ENCODE data around the gene NFE2L3. TPM values are rescaled to one million over a fixed set of nuclear protein-coding genes. Genes with fewer than 3 reads are reported as not detected.
A peak's percentile ranks its signal among the peaks of the same experiment; 100 is the strongest.

NFE2L3 gene
- total RNA-seq, 1 donor from 2014 or later, result 50.4 TPM

DNA sequence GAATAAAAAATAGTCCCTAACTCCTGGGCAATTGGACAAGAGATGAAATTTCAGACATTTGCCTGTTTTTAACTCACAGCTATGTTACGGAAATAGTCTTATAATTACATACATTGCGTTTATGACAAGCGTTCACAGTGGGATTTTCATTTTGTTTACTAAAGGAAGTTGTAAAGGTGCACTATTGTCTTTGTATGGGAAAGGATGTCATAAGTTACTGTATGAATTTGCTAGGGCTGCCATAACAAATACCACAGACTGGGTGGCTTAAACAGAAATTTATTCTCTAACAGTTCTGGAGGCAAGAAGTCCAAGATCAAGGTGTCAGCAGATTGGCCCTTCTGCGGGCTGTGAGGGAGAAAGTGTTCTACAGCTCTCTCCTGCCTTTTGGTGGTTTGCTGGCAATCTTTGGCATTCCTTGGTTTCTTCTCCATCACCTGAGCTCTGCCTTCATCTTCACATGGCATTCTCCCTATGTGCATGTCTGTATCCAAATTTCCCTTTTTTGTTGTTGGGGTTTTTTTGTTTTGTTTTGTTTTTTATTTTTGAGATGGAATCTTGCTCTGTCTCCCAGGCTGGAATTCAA lies 5.6 kb downstream of the NFE2L3 start:
- no peaks in the 10 kb centered on the region for H3K9me3 Mint-ChIP-seq (ENCODE audit: unreplicated experiment)
- TF ChIP-seq, protein P1, sequence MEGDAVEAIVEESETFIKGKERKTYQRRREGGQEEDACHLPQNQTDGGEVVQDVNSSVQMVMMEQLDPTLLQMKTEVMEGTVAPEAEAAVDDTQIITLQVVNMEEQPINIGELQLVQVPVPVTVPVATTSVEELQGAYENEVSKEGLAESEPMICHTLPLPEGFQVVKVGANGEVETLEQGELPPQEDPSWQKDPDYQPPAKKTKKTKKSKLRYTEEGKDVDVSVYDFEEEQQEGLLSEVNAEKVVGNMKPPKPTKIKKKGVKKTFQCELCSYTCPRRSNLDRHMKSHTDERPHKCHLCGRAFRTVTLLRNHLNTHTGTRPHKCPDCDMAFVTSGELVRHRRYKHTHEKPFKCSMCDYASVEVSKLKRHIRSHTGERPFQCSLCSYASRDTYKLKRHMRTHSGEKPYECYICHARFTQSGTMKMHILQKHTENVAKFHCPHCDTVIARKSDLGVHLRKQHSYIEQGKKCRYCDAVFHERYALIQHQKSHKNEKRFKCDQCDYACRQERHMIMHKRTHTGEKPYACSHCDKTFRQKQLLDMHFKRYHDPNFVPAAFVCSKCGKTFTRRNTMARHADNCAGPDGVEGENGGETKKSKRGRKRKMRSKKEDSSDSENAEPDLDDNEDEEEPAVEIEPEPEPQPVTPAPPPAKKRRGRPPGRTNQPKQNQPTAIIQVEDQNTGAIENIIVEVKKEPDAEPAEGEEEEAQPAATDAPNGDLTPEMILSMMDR (IDR thresholded peaks at IDR 0.05; ENCODE audit: insufficient read depth, low read depth, low read length), result no peak
- no peak for TF ChIP-seq EZH2 (IDR thresholded peaks at IDR 0.05; ENCODE audit: insufficient read depth, low read length)
- Histone ChIP-seq H3K9me3 (ENCODE audit: insufficient read depth, low read depth, low read length) (no peaks in the 10 kb centered on the region), H3K27ac (ENCODE audit: low read depth, low read length) (peak overlapping the region; percentile 90), H3K4me1 (ENCODE audit: insufficient read depth, low read length) (peaks cover 52% of the 10 kb centered on the region), H3K4me2 (ENCODE audit: low read length) (no peak overlapping the region), H3K36me3 (ENCODE audit: insufficient read depth, low read length) (no peaks in the 10 kb centered on the region), H3K4me3 (ENCODE audit: insufficient read depth, low read depth, low read length) (no peak overlapping the region), H3K27me3 (ENCODE audit: insufficient read depth, low read length) (no peaks in the 10 kb centered on the region), H2AFZ (ENCODE audit: low read depth, low read length) (no peak overlapping the region), H4K20me1 (ENCODE audit: insufficient read depth, low read length) (peaks cover 5% of the 10 kb centered on the region), H3K9ac (ENCODE audit: low read length) (no peak overlapping the region), H3K79me2 (ENCODE audit: insufficient read depth, low read length) (peaks cover 43% of the 10 kb centered on the region)
- FAIRE-seq, result no peak
- H3K36me3 Mint-ChIP-seq (ENCODE audit: low read depth, unreplicated experiment), result peaks cover 5% of the 10 kb centered on the region
- peak overlapping the region; percentile 20 for H3K4me3 Mint-ChIP-seq (ENCODE audit: unreplicated experiment)
- H3K27me3 Mint-ChIP-seq (ENCODE audit: low read depth, unreplicated experiment), result no peaks in the 10 kb centered on the region
- peaks cover 71% of the 10 kb centered on the region for H3K4me1 Mint-ChIP-seq (ENCODE audit: low read depth, unreplicated experiment)
- H3K27ac Mint-ChIP-seq (ENCODE audit: unreplicated experiment), result peak overlapping the region; percentile 100
- no peak for DNase-seq (ENCODE audit: low read depth)

DNA sequence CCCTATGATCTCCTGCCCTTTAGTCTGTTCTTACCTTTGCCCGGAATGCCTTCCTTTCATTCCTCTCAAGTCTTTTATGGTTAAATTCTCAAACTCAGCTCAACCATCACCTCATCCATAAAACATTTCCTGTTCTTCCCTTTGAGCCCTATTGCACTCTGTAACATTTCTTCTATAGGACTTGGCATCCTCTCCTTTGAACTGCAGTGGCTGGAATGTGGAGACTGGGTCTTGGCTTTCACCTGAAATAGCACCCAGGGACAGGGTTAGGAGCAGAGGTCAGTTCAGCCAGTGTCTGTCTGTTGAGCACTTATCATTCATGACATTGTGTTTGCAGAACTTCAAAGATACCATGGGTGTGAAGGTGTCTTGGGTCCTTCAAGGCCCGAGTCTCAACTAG lies 7.2 kb downstream of the NFE2L3 start:
- Histone ChIP-seq H3K4me3 (ENCODE audit: insufficient read depth, low read depth, low read length) (no peak overlapping the region), H3K4me1 (ENCODE audit: insufficient read depth, low read length) (peaks cover 40% of the 10 kb centered on the region), H3K4me2 (ENCODE audit: low read length) (peak overlapping the region; percentile 53), H3K79me2 (ENCODE audit: insufficient read depth, low read length) (peaks cover 31% of the 10 kb centered on the region), H3K27me3 (ENCODE audit: insufficient read depth, low read length) (no peaks in the 10 kb centered on the region), H3K27ac (ENCODE audit: low read depth, low read length) (no peak overlapping the region), H2AFZ (ENCODE audit: low read depth, low read length) (no peak overlapping the region), H3K9ac (ENCODE audit: low read length) (no peak overlapping the region), H4K20me1 (ENCODE audit: insufficient read depth, low read length) (peaks cover 5% of the 10 kb centered on the region), H3K9me3 (ENCODE audit: insufficient read depth, low read depth, low read length) (no peaks in the 10 kb centered on the region), H3K36me3 (ENCODE audit: insufficient read depth, low read length) (no peaks in the 10 kb centered on the region)
- H3K27me3 Mint-ChIP-seq (ENCODE audit: low read depth, unreplicated experiment), result no peaks in the 10 kb centered on the region
- H3K4me1 Mint-ChIP-seq (ENCODE audit: low read depth, unreplicated experiment), result peaks cover 62% of the 10 kb centered on the region
- TF ChIP-seq EZH2 (IDR thresholded peaks at IDR 0.05; ENCODE audit: insufficient read depth, low read length), result no peak
- TF ChIP-seq, protein P1 (IDR thresholded peaks at IDR 0.05; ENCODE audit: insufficient read depth, low read depth, low read length), result no peak
- H3K27ac Mint-ChIP-seq (ENCODE audit: unreplicated experiment), result peak overlapping the region; percentile 81
- DNase-seq (ENCODE audit: low read depth) (peak; percentile 32), FAIRE-seq (no peak)
- peak overlapping the region; percentile 9 for H3K4me3 Mint-ChIP-seq (ENCODE audit: unreplicated experiment)
- no peaks in the 10 kb centered on the region for H3K9me3 Mint-ChIP-seq (ENCODE audit: unreplicated experiment)
- peaks cover 5% of the 10 kb centered on the region for H3K36me3 Mint-ChIP-seq (ENCODE audit: low read depth, unreplicated experiment)

DNA sequence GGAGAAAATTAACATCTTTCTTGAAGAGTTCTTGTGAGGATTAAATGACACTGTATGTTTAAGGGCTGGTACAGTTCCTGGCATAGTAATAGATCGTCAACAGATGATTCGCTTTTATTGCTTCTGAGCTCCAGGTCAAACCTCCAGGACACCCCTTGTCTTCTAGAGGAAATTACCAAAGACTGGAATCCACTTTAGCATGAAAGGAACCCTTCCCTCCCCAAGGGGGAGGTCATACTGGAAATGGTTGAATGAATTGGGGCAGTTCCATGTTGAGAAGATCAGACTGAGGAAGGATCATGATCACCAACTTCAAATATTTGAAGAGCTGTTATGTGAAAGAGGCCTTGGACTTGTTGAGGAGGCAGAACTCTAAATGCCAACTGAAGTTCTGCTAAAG lies 8.9 kb downstream of the NFE2L3 start:
- no peaks in the 10 kb centered on the region for H3K9me3 ChIP-seq (ENCODE audit: insufficient read depth, low read depth, low read length)
- FAIRE-seq (no peak), DNase-seq (ENCODE audit: low read depth) (no peak)
- peaks cover 26% of the 10 kb centered on the region for H3K4me1 ChIP-seq (ENCODE audit: insufficient read depth, low read length)
- H3K27me3 Mint-ChIP-seq (ENCODE audit: low read depth, unreplicated experiment), result no peaks in the 10 kb centered on the region
- peaks cover 48% of the 10 kb centered on the region for H3K4me1 Mint-ChIP-seq (ENCODE audit: low read depth, unreplicated experiment)
- H3K9ac ChIP-seq (ENCODE audit: low read length), result no peak overlapping the region
- no peaks in the 10 kb centered on the region for H3K36me3 ChIP-seq (ENCODE audit: insufficient read depth, low read length)
- peaks cover 5% of the 10 kb centered on the region for H3K36me3 Mint-ChIP-seq (ENCODE audit: low read depth, unreplicated experiment)
- H3K4me3 Mint-ChIP-seq (ENCODE audit: unreplicated experiment), result no peak overlapping the region
- TF ChIP-seq, protein P1 (IDR thresholded peaks at IDR 0.05; ENCODE audit: insufficient read depth, low read depth, low read length), result no peak
- no peak for TF ChIP-seq EZH2 (IDR thresholded peaks at IDR 0.05; ENCODE audit: insufficient read depth, low read length)
- H3K9me3 Mint-ChIP-seq (ENCODE audit: unreplicated experiment), result no peaks in the 10 kb centered on the region
- peak overlapping the region; percentile 50 for H3K27ac Mint-ChIP-seq (ENCODE audit: unreplicated experiment)
- no peaks in the 10 kb centered on the region for H3K27me3 ChIP-seq (ENCODE audit: insufficient read depth, low read length)
- no peak overlapping the region for H3K4me3 ChIP-seq (ENCODE audit: insufficient read depth, low read depth, low read length)
- H3K27ac ChIP-seq (ENCODE audit: low read depth, low read length), result no peak overlapping the region
- H3K79me2 ChIP-seq (ENCODE audit: insufficient read depth, low read length), result peaks cover 25% of the 10 kb centered on the region
- H2AFZ ChIP-seq (ENCODE audit: low read depth, low read length), result no peak overlapping the region
- H3K4me2 ChIP-seq (ENCODE audit: low read length), result no peak overlapping the region
- peaks cover 2% of the 10 kb centered on the region for H4K20me1 ChIP-seq (ENCODE audit: insufficient read depth, low read length)
